GM23338 (cell line): ENCODE results near the gene FBXW8. TPM values are rescaled to one million over a fixed set of nuclear protein-coding genes. Genes with fewer than 3 reads are reported as not detected.

Experiments
- EZH2 ChIP-seq: fragments of 200-600 bp; sonication (generic); IDR thresholded peaks from one replicate; pipeline ENCODE4 v1.8.0; 2017; ENCODE audit warnings: antibody characterized with exemption, mild to moderate bottlenecking, low read depth; ENCODE audit not compliant: unreplicated experiment
- EZH2phosphoT487 ChIP-seq: fragments of 200-600 bp; sonication (generic); IDR thresholded peaks from one replicate; pipeline ENCODE4 v1.8.1; 2018; ENCODE audit warnings: antibody characterized with exemption; ENCODE audit not compliant: unreplicated experiment
- JUNB ChIP-seq: IDR thresholded peaks from one replicate; pipeline ENCODE4 v1.6.1; 2016; ENCODE audit warnings: antibody characterized with exemption; ENCODE audit not compliant: unreplicated experiment
- REST ChIP-seq: IDR thresholded peaks from one replicate; pipeline ENCODE4 v1.6.1; 2018; ENCODE audit warnings: antibody characterized with exemption; ENCODE audit not compliant: unreplicated experiment
- STAT1 ChIP-seq: IDR thresholded peaks from one replicate; pipeline ENCODE4 v1.6.1; 2016; ENCODE audit warnings: antibody characterized with exemption; ENCODE audit not compliant: unreplicated experiment
- ZNF114 ChIP-seq: fragments of 250-450 bp; sonication (Bioruptor Pico); IDR thresholded peaks from 2 replicates; pipeline ENCODE4 v1.5.0; 2020; ENCODE audit warnings: mild to moderate bottlenecking, moderate library complexity
- polyA plus RNA-seq: library from polyadenylated mRNA; unstranded; fragments of >200 nt; fragmentation: Nextera tagmentation; extraction: Ambion mirVana; gene quantifications from 2 replicates; pipeline ENCODE4 v1.2.1, GENCODE V29; 2016
- total RNA-seq: library from RNA; depleted of rRNA; stranded (reverse); fragments of >200 nt; shearing (Covaris generic); gene quantifications from 2 replicates; pipeline ENCODE4 v1.2.3, GENCODE V29; 2014
- TF ChIP-seq, protein P1 (sequence below): fragments of 250-450 bp; sonication (Bioruptor Pico); IDR thresholded peaks from 2 replicates; pipeline ENCODE4 v1.5.0; 2020; ENCODE audit warnings: mild to moderate bottlenecking, moderate library complexity
- TF ChIP-seq, protein P2 (sequence below): IDR thresholded peaks from 2 replicates; pipeline ENCODE4 v1.6.1; 2016; ENCODE audit warnings: antibody characterized with exemption

FBXW8 gene
- total and polyA plus RNA-seq, 2 experiments from 2014 or later = 4.6 to 13.9 TPM

- TF ChIP-seq, protein P1, sequence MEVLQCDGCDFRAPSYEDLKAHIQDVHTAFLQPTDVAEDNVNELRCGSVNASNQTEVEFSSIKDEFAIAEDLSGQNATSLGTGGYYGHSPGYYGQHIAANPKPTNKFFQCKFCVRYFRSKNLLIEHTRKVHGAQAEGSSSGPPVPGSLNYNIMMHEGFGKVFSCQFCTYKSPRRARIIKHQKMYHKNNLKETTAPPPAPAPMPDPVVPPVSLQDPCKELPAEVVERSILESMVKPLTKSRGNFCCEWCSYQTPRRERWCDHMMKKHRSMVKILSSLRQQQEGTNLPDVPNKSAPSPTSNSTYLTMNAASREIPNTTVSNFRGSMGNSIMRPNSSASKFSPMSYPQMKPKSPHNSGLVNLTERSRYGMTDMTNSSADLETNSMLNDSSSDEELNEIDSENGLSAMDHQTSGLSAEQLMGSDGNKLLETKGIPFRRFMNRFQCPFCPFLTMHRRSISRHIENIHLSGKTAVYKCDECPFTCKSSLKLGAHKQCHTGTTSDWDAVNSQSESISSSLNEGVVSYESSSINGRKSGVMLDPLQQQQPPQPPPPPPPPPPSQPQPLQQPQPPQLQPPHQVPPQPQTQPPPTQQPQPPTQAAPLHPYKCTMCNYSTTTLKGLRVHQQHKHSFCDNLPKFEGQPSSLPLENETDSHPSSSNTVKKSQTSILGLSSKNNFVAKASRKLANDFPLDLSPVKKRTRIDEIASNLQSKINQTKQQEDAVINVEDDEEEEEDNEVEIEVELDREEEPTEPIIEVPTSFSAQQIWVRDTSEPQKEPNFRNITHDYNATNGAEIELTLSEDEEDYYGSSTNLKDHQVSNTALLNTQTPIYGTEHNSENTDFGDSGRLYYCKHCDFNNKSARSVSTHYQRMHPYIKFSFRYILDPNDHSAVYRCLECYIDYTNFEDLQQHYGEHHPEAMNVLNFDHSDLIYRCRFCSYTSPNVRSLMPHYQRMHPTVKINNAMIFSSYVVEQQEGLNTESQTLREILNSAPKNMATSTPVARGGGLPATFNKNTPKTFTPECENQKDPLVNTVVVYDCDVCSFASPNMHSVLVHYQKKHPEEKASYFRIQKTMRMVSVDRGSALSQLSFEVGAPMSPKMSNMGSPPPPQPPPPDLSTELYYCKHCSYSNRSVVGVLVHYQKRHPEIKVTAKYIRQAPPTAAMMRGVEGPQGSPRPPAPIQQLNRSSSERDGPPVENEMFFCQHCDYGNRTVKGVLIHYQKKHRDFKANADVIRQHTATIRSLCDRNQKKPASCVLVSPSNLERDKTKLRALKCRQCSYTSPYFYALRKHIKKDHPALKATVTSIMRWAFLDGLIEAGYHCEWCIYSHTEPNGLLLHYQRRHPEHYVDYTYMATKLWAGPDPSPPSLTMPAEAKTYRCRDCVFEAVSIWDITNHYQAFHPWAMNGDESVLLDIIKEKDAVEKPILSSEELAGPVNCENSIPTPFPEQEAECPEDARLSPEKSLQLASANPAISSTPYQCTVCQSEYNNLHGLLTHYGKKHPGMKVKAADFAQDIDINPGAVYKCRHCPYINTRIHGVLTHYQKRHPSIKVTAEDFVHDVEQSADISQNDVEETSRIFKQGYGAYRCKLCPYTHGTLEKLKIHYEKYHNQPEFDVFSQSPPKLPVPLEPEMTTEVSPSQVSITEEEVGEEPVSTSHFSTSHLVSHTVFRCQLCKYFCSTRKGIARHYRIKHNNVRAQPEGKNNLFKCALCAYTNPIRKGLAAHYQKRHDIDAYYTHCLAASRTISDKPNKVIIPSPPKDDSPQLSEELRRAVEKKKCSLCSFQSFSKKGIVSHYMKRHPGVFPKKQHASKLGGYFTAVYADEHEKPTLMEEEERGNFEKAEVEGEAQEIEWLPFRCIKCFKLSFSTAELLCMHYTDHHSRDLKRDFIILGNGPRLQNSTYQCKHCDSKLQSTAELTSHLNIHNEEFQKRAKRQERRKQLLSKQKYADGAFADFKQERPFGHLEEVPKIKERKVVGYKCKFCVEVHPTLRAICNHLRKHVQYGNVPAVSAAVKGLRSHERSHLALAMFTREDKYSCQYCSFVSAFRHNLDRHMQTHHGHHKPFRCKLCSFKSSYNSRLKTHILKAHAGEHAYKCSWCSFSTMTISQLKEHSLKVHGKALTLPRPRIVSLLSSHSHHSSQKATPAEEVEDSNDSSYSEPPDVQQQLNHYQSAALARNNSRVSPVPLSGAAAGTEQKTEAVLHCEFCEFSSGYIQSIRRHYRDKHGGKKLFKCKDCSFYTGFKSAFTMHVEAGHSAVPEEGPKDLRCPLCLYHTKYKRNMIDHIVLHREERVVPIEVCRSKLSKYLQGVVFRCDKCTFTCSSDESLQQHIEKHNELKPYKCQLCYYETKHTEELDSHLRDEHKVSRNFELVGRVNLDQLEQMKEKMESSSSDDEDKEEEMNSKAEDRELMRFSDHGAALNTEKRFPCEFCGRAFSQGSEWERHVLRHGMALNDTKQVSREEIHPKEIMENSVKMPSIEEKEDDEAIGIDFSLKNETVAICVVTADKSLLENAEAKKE (CRISPR knock-in tag) = no peak
- no peak for TF ChIP-seq EZH2
- no peak for TF ChIP-seq JUNB
- TF ChIP-seq ZNF114 (CRISPR knock-in tag) = no peak
- TF ChIP-seq, protein P2, sequence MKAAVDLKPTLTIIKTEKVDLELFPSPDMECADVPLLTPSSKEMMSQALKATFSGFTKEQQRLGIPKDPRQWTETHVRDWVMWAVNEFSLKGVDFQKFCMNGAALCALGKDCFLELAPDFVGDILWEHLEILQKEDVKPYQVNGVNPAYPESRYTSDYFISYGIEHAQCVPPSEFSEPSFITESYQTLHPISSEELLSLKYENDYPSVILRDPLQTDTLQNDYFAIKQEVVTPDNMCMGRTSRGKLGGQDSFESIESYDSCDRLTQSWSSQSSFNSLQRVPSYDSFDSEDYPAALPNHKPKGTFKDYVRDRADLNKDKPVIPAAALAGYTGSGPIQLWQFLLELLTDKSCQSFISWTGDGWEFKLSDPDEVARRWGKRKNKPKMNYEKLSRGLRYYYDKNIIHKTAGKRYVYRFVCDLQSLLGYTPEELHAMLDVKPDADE = no peak
- TF ChIP-seq EZH2phosphoT487 = no peak
- no peak for TF ChIP-seq STAT1
- no peak for TF ChIP-seq REST
These were observed 14.1 kb downstream of the FBXW8 start (continued) for GRCh38 chr12:116924558-116925453.
